NAMALWA (cell line): ENCODE data around the gene PERM1.
A peak's percentile ranks its signal among the peaks of the same experiment; 100 is the strongest.
"Not testable (repeated sequence)": the region's sequence is repeated elsewhere in the genome, so short reads cannot be mapped to it uniquely, and the experiment has no call there.

ENCODE experiments used
- DNase-seq: peaks from one replicate; pipeline ENCODE4 v3.0.0-alpha.2; 2015; ENCODE audit warnings: low spot score

The PERM1 gene

DNA sequence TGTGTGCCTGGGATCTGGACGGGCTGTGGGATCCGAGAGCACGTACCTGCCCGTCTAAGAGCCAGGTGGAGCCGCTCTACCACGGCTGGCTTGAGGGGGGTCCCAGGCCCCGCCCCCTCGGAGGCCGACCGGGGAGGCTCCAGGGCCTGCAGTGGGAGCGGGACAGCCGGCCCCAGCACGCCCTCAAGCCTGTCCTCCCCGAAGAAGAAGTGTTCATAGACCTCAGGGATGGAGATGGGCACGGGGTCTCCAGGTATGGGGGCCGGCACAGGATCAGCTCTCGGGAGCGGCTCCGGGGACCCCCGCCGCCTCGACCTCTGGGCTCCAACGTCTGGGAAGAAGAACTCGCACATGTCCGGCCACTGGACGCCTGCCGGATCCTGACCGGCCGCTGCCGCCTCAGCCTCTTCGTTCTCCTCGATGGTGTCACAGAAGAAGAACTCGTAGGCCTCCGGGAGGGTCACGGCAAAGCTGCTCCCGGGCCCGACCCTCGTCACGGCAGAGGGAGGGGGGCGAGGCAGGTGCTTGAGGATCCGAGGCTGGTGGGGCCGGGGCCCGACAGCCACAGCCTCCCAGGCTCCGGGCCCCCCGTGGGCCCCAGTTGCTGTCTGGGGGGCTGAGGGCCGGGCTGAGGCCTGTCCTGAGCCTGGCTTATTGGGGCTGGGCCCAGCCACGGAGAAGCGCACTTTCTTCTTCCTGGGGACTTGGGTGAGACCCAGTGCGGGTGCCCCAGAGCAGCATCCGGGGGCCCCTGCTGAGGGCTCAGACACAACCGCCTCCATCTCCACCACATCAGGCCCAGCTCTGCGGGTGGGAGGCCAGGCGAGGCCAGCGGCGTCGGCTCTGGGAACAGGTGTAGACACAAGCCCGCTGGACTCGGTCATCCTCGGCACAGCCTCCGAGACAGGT is 2.8 kb downstream of the PERM1 start:
- no peak for DNase-seq

- DNase-seq, result no peak
Observed at GRCh38 chr1:978069-978834, 3.6 kb downstream of the PERM1 start.

GRCh38 chr1:976791-977190 is 5.1 kb downstream of the PERM1 start:
- DNase-seq, result not testable (repeated sequence)

GRCh38 chr1:975896-976683 is 5.8 kb downstream of the PERM1 start:
- peak; percentile 87 for DNase-seq

- DNase-seq, result no peak
Observed at GRCh38 chr1:975365-975764, 6.5 kb downstream of the PERM1 start.

- no peak for DNase-seq
Observed at GRCh38 chr1:974687-975328, 7.1 kb downstream of the PERM1 start.

- DNase-seq, result no peak
Observed at GRCh38 chr1:974293-974640, 7.6 kb downstream of the PERM1 start.

GRCh38 chr1:973459-974292 is 8.2 kb downstream of the PERM1 start:
- DNase-seq, result no peak

DNA sequence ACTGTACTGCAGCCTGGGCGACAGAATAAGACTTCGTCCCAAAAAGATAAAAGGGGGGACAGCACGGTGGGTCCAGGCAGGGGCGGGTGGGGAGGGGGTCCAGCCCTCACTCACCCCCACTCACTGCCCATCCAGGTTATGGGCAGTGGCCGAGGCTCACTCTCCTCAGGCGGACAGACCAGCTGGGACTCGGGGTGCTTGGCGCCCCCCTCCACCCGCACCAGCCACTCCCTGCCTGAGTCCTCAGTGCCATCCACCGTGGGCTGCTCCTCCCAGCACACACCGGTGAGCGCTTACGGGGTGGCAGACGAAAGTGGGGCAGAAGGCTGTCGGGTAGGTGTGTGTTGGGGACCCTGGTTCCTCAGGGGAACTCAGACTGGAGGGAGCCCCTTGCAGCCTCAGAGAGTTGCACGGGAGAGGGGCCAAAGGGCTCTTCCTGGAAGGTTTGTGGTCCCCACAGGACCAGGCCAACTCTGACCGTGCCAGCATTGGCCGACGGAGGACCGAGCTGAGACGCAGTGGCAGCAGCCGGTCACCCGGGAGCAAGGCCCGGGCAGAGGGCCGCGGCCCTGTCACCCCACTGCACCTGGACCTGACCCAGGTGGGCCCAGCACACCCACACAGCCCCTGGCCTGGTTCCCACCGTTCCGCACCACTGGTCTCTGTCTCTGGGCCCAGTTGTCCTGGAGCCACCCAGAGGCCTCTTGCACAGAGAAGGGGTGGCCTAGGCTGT is 9.0 kb downstream of the PERM1 start:
- no peak for DNase-seq

DNA sequence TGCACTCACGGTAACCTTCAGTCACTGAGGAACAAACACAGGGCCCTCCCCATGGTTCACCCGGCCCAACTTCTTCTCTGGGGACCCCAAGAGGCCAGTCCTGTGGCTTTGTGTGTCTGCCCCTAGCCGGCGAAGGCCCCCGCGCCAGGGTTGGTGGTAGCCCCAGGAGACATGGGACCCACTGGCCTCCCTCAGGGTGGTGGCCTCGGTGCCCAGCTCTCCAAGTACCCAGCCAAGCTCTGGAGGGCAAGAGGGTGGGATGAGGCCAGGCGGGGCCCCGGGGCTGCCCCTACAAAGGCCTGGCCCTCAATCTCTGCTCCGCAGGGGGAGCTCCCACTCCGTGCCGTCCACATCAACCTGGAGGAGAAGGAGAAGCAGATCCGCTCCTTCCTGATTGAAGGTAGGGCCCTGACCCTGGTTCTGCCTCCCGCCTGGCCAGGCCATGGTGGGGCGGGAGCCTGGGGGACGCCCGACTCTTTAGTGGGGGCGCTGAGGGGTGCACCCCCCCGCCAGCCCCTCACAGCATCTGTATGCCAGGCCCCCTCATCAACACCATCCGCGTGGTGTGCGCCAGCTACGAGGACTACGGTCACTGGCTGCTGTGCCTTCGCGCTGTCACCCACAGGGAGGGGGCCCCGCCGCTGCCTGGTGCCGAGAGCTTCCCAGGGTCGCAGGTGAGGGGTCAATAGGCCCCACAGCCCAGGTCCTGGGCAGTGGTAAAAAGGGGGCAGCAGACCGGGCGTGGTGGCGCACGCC is 10.0 kb downstream of the PERM1 start:
- no peak for DNase-seq

GRCh38 chr1:970973-971730 is 10.7 kb downstream of the PERM1 start:
- no peak for DNase-seq

GRCh38 chr1:970242-970972 is 11.5 kb downstream of the PERM1 start:
- DNase-seq, result no peak

GRCh38 chr1:969260-969855 is 12.5 kb downstream of the PERM1 start:
- no peak for DNase-seq

- DNase-seq, result no peak
Observed at GRCh38 chr1:967466-968343, 14.2 kb downstream of the PERM1 start.

GRCh38 chr1:966704-967300 is 15.1 kb downstream of the PERM1 start:
- peak; percentile 41 for DNase-seq

DNA sequence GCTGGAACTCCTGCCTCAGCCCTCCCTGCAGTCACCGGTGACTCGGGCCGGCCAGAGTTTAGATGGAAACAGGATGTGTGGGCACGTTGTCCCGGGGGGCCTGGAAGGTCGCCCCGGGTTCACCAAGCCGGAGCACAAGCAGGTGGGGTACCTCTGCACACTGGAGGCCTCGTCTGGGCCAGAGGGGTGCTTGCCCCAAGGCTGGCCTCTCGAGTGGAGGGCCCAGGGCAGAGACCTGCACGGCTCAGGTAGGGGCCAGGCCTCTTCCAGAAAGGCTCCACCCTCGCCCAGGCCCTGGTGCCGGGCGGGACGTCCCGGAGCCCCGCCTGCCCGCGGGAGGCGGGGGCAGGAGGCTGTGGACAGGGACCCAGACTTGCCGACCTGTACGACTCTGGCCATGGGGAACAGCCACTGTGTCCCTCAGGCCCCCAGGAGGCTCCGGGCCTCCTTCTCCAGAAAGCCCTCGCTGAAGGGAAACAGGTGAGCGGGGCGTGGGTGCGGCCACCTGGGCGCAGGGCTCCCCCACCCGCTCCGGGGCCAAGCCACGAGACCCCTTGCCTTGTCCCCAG is 15.7 kb downstream of the PERM1 start, which contains the start of gene PLEKHN1:
TSS of gene PLEKHN1 (plus strand) at position 348 of the 569 bp plus-strand sequence. CDS start at position 398, 50 bp downstream.
- no peak for DNase-seq
